ENCODE results near the gene ANAPC16. TPM values are rescaled to one million over a fixed set of nuclear protein-coding genes. Genes with fewer than 3 reads are reported as not detected.
"Not testable (repeated sequence)": the region's sequence is repeated elsewhere in the genome, so short reads cannot be mapped to it uniquely, and the experiment has no call there.

The ANAPC16 gene
- total and polyA plus RNA-seq, 2 experiments from 2014 or later: 69.6 to 97.9 TPM

GRCh38 chr10:72243822-72244437 lies 28.1 kb downstream of the ANAPC16 start:
- H3F3A ChIP-seq (ENCODE audit: insufficient read depth): peaks cover 24% of the 10 kb centered on the region
- no peaks in the 10 kb centered on the region for H4K20me1 ChIP-seq (ENCODE audit: insufficient read depth)
- peak; percentile 95 for DNase-seq
- no peak overlapping the region; the same call in 1 of the 2 replicates for H3K4me3 ChIP-seq
- H3K4me1 ChIP-seq (ENCODE audit: insufficient read depth): peaks cover 27% of the 10 kb centered on the region
- peak overlapping the region; percentile 73 for H3K27ac ChIP-seq
- peak overlapping the region; percentile 55 for H3K9ac ChIP-seq
- 11 to 14% methylated on average over 11 of the region's 11 CpGs for WGBS, 2 experiments (ENCODE audit: low coverage in 1 of 2, low lambda C conversion rate in 2 of 2, missing lambda C conversion rate in 2 of 2)
- no peaks in the 10 kb centered on the region for H3K36me3 ChIP-seq (ENCODE audit: low read depth)
- H3K27me3 ChIP-seq (replicated peaks; ENCODE audit: insufficient read depth): no peaks in the 10 kb centered on the region
- TF ChIP-seq EZH2phosphoT487 (IDR thresholded peaks at IDR 0.05; ENCODE audit: insufficient read depth, low read depth) (no peak), EZH2 (IDR thresholded peaks at IDR 0.05; ENCODE audit: insufficient read depth, poor library complexity, severe bottlenecking) (no peak)
- H2AFZ ChIP-seq: peak overlapping the region; percentile 67
- no peaks in the 10 kb centered on the region for H3K9me3 ChIP-seq (ENCODE audit: low read depth)
- no peaks in the 10 kb centered on the region for H3K79me2 ChIP-seq (ENCODE audit: insufficient read depth)
- H3K9me2 ChIP-seq (ENCODE audit: insufficient read depth): no peaks in the 10 kb centered on the region
- H3K4me2 ChIP-seq (ENCODE audit: unreplicated experiment): peak overlapping the region; percentile 50
- in situ Hi-C loops (cut with MboI): no loop called here

- Histone ChIP-seq H3F3A (ENCODE audit: insufficient read depth) (peaks cover 24% of the 10 kb centered on the region), H3K79me2 (ENCODE audit: insufficient read depth) (no peaks in the 10 kb centered on the region)
- WGBS, 2 experiments (ENCODE audit: low coverage in 1 of 2, low lambda C conversion rate in 2 of 2, missing lambda C conversion rate in 2 of 2): 43 to 50% methylated on average over 5 of the region's 5 CpGs
These were observed 28.8 kb downstream of the ANAPC16 start for GRCh38 chr10:72244573-72245038.

GRCh38 chr10:72245949-72246525 lies 30.2 kb downstream of the ANAPC16 start:
- Histone ChIP-seq H3K4me2 (ENCODE audit: unreplicated experiment) (no peak overlapping the region), H3F3A (ENCODE audit: insufficient read depth) (peaks cover 24% of the 10 kb centered on the region), H3K9me3 (ENCODE audit: low read depth) (no peaks in the 10 kb centered on the region), H2AFZ (no peak overlapping the region), H3K79me2 (ENCODE audit: insufficient read depth) (no peaks in the 10 kb centered on the region), H3K27me3 (replicated peaks; ENCODE audit: insufficient read depth) (no peaks in the 10 kb centered on the region), H3K36me3 (ENCODE audit: low read depth) (no peaks in the 10 kb centered on the region), H4K20me1 (ENCODE audit: insufficient read depth) (no peaks in the 10 kb centered on the region), H3K4me3 (no peak overlapping the region), H3K27ac (no peak overlapping the region), H3K4me1 (ENCODE audit: insufficient read depth) (peaks cover 28% of the 10 kb centered on the region), H3K9me2 (ENCODE audit: insufficient read depth) (no peaks in the 10 kb centered on the region), H3K9ac (no peak overlapping the region)
- WGBS, 2 experiments (ENCODE audit: low coverage in 1 of 2, low lambda C conversion rate in 2 of 2, missing lambda C conversion rate in 2 of 2): 18 to 27% methylated on average over 3 of the region's 3 CpGs
- DNase-seq: no peak
- in situ Hi-C loops (cut with MboI): no loop called here
- TF ChIP-seq EZH2 (IDR thresholded peaks at IDR 0.05; ENCODE audit: insufficient read depth, poor library complexity, severe bottlenecking) (no peak), EZH2phosphoT487 (IDR thresholded peaks at IDR 0.05; ENCODE audit: insufficient read depth, low read depth) (no peak)

More at GRCh38 chr10:72244573-72245038, 28.8 kb downstream of the ANAPC16 start:
- Histone ChIP-seq H3K9me2 (ENCODE audit: insufficient read depth) (no peaks in the 10 kb centered on the region), H3K4me2 (ENCODE audit: unreplicated experiment) (peak overlapping the region; percentile 50), H3K4me1 (ENCODE audit: insufficient read depth) (peaks cover 28% of the 10 kb centered on the region), H3K4me3 (no peak overlapping the region), H3K27ac (peak overlapping the region; percentile 73), H3K9ac (peak overlapping the region; percentile 55), H3K36me3 (ENCODE audit: low read depth) (no peaks in the 10 kb centered on the region), H3K27me3 (replicated peaks; ENCODE audit: insufficient read depth) (no peaks in the 10 kb centered on the region), H2AFZ (peak overlapping the region; percentile 67), H4K20me1 (ENCODE audit: insufficient read depth) (no peaks in the 10 kb centered on the region), H3K9me3 (ENCODE audit: low read depth) (no peaks in the 10 kb centered on the region)
- TF ChIP-seq EZH2phosphoT487 (IDR thresholded peaks at IDR 0.05; ENCODE audit: insufficient read depth, low read depth) (no peak), EZH2 (IDR thresholded peaks at IDR 0.05; ENCODE audit: insufficient read depth, poor library complexity, severe bottlenecking) (no peak)
- in situ Hi-C loops (cut with MboI): no loop called here
- DNase-seq: no peak

GRCh38 chr10:72248468-72249151 lies 32.8 kb downstream of the ANAPC16 start:
- peak; percentile 33 for DNase-seq

GRCh38 chr10:72249176-72249862 lies 33.5 kb downstream of the ANAPC16 start:
- H3K27ac ChIP-seq; H3F3A ChIP-seq (ENCODE audit: insufficient read depth); H3K36me3 ChIP-seq (ENCODE audit: low read depth); in situ Hi-C loops (cut with MboI); H3K27me3 ChIP-seq (replicated peaks; ENCODE audit: insufficient read depth); H3K9me2 ChIP-seq (ENCODE audit: insufficient read depth); H3K9ac ChIP-seq; H4K20me1 ChIP-seq (ENCODE audit: insufficient read depth); H3K4me3 ChIP-seq; H3K9me3 ChIP-seq (ENCODE audit: low read depth); H3K4me2 ChIP-seq (ENCODE audit: unreplicated experiment); H3K79me2 ChIP-seq (ENCODE audit: insufficient read depth); DNase-seq: not testable (repeated sequence)
- H2AFZ ChIP-seq: peak overlapping the region; percentile 80
- H3K4me1 ChIP-seq (ENCODE audit: insufficient read depth): peaks cover 17% of the 10 kb centered on the region
- 93 to 94% methylated on average over 17 of the region's 17 CpGs for WGBS, 2 experiments (ENCODE audit: low coverage in 1 of 2, low lambda C conversion rate in 2 of 2, missing lambda C conversion rate in 2 of 2)

More at GRCh38 chr10:72248468-72249151, 32.8 kb downstream of the ANAPC16 start:
- Histone ChIP-seq H3K79me2 (ENCODE audit: insufficient read depth) (no peaks in the 10 kb centered on the region), H4K20me1 (ENCODE audit: insufficient read depth) (no peaks in the 10 kb centered on the region), H3K9me3 (ENCODE audit: low read depth) (no peaks in the 10 kb centered on the region), H3K9ac (no peak overlapping the region), H2AFZ (peak overlapping the region; percentile 80), H3K4me1 (ENCODE audit: insufficient read depth) (peaks cover 22% of the 10 kb centered on the region), H3K9me2 (ENCODE audit: insufficient read depth) (no peaks in the 10 kb centered on the region), H3K36me3 (ENCODE audit: low read depth) (no peaks in the 10 kb centered on the region), H3K4me2 (ENCODE audit: unreplicated experiment) (peak overlapping the region; percentile 38), H3K27ac (no peak overlapping the region), H3K27me3 (replicated peaks; ENCODE audit: insufficient read depth) (no peaks in the 10 kb centered on the region), H3F3A (ENCODE audit: insufficient read depth) (peaks cover 14% of the 10 kb centered on the region), H3K4me3 (no peak overlapping the region)
- in situ Hi-C loops (cut with MboI): no loop called here
- TF ChIP-seq EZH2phosphoT487 (IDR thresholded peaks at IDR 0.05; ENCODE audit: insufficient read depth, low read depth): no peak
- TF ChIP-seq EZH2 (IDR thresholded peaks at IDR 0.05; ENCODE audit: insufficient read depth, poor library complexity, severe bottlenecking): no peak
- WGBS, 2 experiments (ENCODE audit: low coverage in 1 of 2, low lambda C conversion rate in 2 of 2, missing lambda C conversion rate in 2 of 2): 35 to 50% methylated on average over 10 of the region's 10 CpGs
